GM19468 (cell line): ENCODE results near the gene PRR13.
"Not testable (repeated sequence)": the region's sequence is repeated elsewhere in the genome, so short reads cannot be mapped to it uniquely, and the experiment has no call there.

Experiments
- ATAC-seq: cut with Tn5 transposase; IDR thresholded peaks from one replicate; pipeline ENCODE4 v1.9.1; 2021; ENCODE audit warnings: mild to moderate bottlenecking, moderate library complexity, moderate number of reproducible peaks; ENCODE audit not compliant: unreplicated experiment; ENCODE audit errors: extremely low read depth

PRR13 gene

DNA sequence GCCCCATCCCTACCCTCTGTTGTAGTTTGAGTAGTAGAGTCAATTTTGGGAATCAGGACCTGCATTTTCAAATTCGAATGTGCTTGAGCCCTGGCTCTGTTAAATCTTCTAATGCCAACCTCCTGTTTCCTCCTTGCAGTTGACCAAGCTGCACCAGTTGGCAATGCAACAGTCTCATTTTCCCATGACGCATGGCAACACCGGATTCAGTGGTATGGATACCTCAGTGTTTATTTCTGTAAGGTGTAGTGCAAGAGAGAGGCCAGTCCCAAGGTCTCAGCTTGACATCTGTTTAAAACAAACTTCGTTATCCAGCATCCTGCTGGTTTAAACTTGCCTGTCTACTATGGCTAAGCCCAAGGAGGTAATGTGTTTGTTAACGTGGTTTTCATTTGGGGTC, 25.5 kb downstream of the PRR13 start:
- no peak for ATAC-seq

DNA sequence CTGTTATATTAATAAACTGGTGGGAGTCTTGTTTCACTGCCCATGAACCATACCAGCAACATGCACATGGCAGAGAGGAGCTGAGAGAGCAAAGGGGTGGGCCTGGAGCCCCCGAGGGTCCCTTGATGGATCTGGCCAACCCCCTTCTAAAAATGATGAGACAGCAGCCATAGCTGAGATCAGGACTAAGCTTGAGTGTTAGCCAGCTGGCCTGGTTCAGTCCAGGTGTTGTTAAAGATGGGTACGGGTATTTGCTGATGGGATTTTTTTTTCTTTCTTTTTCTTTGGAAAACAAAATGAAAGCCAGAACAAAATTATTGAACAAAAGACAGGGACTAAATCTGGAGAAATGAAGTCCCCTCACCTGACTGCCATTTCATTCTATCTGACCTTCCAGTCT, 26.3 kb downstream of the PRR13 start:
- ATAC-seq = no peak

DNA sequence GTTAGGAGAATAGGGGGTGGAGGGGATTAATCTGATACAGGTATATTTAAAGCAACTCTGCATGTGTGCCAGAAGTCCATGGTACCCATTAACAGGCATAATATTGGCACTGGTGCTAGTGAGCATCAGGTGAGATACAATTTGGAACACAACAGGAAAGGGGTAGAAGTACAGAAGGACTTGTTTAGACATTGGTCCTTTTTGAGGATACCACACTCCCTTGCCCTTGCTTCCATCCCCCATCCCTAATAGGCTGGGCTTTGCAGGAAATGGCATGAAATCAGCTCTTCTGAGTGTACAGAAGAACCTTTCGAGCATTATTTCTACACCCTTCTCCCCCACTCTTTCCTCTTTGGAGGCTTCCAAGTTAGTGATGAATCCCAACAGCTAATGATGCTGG, 26.7 kb downstream of the PRR13 start:
- ATAC-seq = no peak

DNA sequence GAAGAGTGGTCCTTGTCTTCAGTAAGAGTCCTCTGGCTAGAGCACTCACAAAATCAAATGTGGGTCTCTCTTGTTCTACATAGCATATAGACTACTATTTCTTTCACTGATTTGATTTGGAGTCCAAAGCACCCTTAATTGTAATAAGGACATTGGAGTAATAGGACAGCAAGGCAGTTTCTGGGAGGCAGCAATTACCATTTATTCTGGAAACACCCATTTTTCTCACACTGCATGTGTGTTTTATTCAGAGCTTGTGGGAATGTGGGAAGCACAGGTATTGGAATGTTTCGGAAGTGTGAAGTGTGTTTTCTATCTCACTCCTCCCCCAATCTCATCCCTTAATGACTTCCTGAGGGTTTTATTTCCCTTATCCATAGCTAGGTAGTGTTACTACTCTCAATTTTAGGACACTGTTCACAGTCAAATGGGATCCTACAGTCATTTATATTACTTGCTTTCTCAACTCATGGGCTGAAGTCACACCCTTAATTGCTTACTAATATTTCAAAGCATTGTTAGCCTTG, 30.6 kb downstream of the PRR13 start:
- ATAC-seq = no peak

DNA sequence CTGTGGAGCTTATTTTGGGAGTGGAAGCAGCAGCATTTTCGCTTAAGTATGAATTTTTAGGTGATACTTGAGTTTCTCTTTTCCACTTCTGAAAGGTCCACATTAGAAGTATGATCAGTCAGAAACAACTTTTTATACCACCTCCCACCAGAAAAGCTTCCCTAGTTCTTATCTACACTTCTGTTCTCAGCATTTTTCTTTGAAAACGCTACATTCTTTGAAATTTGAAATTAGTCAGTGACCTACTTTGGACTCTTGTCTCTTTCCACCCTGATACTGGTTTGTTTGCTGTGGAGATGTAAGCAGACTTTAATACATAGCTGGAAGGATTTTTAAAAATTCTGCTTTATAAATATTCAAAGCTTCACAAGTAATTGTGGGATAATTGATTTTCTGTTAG, 32.5 kb downstream of the PRR13 start:
- no peak for ATAC-seq

DNA sequence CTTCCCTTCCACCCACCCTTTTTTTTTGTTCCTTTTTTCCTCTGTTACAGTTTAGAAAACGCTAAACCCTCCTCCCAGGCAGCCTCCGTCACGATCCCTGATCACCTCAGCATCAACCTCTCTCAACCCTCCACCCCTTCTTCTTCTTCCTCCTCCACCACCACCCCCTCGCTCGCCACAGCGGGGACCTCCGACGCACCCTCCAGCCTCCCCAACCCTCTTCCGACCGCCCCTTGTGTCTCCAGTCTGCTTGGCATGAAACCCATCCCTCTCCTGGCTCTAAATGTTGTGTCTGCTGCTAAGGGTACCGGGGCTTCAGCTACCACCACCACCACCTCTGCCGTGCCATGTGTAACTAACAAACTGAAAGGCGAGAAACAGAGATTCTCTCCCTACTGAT, 33.3 kb downstream of the PRR13 start:
- no peak for ATAC-seq

DNA sequence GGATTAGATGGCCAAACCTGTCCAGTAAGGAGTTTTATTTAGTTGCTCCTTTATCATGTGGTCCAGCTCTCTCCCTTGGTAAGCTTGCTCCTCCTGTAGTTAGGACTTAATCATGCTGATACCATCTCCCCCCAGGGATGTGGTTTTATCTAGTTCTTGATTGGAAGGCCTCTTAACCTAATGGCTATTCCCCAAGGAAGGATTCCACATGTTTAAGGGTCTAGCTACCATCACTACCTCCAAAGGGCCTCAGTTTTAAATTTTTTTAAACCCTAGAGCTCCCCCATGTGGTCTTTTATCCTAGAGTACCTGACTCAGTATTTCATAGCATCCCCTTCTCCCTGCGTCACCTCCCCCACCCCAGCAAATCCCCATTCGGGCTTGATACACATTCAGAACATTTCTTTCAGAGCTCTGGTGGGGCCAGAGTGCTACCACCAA, 35.3 kb downstream of the PRR13 start:
- ATAC-seq = no peak

DNA sequence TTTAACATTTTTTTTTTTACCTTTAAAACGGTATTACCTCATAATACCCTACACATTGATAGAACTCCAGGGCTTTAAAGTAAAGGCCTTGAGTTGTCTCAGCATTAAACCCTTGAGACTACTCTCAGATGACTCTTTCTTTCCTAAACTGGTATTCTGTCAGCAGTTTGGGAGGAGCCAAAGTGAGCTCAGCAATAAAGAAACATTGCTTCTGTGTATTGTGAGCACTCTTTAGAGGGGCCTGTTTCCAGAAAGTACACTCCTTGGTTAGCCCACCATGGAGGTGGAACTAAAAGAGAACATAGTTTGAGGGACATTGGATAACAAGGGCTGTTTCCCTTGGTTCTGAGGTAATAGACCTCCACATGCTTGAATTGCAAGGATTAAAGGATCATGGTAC, 37.3 kb downstream of the PRR13 start:
- ATAC-seq = no peak

DNA sequence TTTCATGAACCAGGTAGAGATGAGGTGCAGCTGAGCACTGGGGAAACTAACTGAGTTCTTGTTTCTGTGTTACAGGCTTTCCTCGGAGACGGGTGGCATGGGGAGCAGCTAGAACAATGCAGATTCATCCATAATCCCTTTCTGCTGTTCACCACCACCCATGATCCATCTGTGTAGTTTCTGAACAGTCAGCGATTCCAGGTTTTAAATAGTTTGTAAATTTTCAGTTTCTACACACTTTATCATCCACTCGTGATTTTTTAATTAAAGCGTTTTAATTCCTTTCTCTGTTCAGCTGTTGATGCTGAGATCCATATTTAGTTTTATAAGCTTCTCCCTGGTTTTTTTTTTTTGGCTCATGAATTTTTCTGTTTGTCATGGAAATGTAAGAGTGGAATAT, 37.8 kb downstream of the PRR13 start:
- ATAC-seq = no peak

DNA sequence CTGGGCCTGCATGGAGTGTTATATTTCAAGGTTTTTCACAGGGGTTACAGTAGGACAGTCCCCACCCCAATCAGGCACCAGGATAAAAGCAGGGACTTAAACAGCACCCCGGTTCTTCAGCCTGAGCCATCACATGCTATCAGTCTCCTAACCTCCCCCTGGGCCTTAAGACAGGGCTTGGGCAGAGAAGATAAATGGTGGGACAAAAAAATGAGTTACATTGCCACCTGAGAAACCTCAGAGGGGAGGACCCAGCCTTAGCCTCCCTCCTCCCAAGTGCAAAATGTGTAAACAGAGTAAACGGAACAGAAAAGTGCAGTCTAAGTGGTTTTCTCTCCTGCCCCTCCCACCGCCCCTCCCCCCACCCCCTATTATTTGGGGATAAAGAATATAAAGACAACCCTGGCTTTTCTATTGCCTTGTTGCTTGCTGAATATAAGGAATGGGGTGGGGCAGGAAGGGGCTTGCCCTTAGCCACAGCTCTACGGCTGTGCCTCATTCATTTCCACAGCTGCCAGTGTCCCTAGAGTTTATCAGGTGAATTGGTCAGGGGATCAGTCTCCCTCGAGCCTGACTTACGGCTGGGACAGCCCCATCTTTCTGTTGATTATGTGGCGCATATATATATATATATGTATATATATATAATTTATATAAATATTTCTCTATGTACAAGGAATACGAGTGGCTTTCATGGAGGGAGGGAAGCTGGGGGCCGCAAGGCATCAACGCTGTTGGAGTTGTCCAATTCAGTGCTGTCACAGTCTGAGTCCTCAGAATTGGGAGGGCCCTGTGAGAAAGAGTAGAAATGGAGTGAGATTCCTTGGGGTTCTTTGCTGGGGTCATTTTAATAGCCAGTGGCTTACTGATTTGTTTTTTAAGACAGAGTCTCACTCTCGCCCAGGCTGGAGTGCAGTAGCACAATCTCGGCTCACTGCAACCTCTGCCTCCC, 39.2 kb downstream of the PRR13 start:
- no peak for ATAC-seq

DNA sequence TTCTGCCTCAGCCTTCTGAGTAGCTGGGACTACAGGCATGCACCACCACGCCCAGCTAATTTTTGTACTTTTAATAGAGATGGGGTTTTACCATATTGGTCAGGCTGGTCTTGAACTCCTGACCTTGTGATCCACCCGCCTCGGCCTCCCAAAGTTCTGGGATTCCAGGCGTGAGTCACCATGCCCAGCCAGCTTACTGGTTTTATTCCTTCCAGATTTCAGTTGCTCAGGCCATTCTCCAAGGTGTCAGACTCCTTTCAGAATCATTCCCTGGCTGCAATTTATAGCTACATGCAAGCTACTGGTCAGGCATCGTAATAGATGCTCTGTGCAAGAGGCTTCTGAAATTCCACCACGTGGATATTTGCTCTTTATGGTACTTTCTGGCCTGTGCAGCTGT, 39.9 kb downstream of the PRR13 start:
- ATAC-seq = not testable (repeated sequence)

DNA sequence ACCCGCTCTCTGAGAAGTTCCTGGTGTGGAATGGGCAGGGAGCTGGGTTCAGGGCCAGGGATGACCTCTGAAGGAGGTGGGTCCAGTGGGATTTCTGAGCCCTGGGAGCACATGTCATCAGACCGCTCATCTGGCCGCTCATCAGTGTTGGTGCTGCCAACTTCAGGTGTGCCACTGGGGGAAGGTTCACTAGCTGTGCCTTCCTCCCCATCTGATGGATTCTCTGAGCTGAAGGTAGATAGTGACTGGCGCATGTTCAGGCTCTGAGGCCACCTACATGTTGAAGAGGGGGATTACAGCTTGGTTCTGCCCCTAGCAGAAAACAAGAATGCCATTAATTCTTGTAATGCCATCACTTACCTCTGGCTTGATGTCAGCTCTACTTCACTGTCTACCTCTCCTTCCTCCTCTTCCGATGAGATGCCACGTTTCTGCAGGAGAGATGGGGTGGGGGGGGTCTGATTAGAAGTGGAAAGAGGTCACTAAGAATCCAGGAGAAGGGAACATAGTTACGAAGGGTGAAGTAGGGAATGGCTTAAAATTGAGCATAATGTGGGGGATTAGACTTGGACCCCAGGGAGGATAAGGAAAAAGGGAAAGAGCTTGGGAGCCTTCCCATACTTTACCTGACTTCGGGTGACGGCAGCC, 40.5 kb downstream of the PRR13 start:
- no peak for ATAC-seq

DNA sequence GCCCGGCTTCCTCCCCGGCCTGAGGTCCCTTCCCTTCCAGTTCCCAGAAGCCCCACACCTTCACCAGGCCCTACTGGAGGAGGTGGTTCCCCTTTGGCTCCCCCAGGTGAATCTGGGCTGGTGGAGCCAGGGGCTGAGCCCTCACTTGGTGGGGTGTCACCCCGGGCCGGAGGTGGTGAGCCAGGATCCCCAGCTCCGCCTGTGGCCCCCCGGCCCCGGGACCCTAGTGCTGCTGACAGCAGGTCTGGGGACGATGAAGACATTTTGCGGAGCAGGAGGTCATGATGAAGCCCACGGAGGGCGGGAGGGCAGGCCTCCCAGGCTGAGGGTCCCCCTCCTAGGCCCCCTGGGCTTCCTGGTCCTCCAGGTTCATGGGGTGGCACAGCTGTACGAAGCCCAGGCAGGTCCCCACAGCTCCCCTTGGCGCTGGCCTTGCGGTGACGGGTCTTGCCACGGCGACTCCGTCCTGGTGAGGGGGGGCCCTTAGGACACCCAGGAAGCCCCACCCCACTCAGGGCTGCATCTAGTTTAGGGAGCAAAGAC, 41.2 kb downstream of the PRR13 start:
- no peak for ATAC-seq

DNA sequence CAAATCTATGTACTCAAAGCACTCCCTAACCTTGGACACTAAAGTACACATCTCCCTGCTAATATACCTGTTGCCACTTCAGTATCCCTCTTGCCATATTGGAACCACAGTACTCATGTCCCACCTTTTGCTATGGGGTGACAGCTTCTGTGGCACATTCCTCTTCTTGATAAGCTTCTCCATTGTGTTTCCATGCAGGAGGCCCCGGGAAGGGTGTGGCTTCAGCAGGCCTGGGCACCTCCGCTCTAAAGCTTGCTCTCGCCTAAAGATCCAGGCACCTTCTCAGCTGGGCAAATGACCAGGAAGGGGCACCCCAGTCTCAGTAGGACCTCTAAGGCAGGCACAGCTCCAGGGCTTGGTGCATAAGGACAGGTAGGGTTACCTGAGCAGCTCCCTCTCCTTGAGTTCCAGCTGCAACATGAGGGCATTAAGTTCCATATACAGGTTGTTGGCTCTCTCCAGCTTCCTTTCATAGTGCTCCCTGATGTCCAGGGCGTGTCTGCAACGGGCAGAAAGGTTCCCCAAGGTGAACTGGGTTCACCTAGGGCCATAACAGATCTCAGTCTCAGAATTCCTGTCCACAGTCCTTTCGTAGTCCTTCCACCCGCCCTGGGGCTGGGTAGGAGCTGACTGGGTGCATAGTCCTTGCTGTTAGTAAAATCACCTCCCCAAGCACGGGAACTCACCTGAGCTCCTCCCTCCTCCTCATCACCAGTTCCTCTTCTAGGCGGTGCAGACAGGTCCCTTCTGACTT, 41.9 kb downstream of the PRR13 start:
- ATAC-seq = no peak

DNA sequence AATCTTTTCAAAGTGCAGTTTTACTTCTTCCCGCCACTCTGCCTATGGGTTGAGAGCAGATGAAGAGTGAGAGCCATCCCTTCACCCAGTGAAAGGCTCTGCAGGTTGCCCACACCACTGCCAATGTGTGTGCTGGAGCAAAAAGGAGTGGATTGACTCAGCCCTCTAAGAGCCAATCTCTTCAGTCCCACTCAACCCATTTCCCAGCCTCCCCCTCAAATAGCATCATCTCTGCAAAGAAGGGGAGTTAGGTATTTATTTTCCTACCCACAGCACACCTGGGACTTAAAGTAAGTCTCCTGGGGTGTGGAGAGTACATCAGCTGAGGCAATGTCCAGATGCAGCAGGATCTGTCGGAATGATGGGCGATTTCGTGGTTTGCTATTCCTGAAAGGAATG, 42.4 kb downstream of the PRR13 start:
- ATAC-seq = no peak

DNA sequence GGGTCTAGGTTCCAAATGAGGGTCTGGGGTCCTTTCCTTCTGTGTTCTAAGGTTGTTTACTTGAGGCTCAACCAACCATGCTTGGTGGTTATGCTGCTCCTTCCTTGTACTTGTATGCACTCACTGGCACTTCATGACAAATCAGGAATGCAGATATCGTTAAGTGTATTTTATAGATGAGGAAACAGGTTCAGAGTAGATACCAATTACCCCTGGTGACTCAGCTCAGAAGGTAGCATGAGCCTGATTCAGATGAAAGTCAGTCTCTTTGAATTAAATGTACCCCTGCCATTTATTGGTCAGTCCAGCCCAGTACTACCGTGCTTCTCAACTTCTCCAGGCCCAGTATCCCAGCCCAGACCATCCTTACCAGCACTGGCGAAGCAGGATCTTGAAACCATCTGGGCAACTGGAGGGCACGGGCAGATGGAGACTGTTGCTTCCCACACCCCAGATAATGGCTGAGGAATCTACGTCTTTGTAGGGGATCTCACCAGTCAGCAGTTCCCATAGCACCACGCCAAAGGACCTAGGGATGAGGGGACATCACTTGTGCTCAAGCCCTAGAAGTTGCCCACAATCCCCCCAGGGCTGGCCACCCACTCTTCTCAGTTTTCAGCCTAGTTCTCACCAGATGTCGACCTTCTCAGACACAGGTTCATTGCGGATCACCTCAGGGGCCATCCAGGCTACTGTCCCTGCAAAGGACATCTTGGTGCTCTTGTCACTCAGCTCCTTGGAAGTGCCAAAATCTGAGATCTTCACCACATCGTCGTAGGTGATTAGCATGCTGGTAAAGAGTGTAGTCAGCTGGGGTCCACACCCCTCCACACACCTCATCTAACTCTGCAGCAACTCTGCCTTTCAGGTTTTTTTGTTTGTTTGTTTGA, 43.4 kb downstream of the PRR13 start:
- ATAC-seq = no peak

DNA sequence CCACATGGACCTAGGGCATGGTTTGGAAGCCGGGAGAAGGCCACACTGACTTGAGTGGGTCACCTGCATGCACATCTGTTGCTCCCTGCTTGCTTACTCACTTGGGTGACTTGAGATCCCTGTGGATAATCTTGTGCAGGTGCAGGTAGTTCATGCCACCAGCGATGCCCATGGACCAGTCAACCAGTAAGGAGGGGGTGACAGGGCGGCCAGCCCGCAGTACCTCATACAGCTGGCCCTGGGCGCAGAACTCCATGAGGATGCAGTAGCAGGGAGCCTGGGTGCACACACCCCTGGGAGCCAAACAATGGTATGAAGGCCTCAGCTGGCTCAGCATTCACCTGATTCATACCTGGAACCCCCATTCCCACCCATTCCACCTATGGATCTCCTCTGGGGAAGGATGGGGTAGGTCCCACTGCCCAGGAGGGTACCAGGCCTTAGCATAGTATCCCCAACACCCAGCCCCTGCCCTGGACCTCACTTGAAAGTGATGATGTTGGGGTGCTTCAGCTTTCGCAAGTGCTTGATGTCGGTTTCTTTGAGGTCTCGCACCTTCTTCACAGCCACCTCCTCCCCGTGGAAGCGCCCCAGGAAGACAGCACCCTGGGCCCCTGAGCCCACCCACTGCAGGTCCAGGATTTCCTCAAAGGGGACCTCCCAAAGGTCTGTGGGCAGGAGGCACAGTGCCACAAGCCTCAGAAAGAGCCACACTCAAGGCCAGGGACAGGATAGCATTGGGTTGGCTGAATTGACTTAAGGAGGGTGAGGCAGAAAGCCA, 44.6 kb downstream of the PRR13 start:
- ATAC-seq = no peak

DNA sequence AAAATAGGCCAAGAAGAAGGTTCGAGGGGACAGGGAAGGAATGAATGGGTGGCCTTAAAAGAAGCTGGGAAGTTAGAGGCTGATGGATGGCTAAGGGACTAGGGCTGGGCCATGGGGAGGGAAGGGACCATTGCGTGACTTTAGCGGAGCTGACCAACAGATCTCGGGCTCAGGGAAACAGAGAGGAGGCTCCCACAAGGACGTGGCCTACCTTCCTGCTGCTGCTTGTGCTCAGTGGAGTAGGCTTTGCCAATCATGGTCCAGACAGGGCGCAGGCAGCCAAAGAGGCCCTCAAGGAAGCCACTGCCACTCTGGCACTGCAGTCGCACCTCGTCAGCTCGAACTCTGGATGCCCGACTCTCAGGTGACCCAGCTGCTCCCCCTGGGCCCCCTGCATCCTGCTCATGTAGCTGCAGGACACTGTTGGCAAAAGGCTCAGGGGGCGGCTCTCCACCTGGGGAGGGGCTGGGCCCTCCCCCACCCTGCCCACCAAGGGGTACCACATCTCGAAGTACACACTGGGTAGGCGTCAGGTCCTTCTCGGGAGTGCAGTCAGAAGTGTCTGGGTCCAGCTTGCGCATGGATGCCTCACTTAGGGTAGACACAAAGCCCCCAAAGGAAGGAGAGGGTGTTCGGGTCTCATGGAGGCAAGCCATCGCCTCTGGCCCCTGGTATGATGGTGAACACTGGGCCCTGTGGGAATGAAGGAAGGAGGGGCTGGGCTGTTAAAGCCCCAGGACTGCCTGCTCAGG, 45.4 kb downstream of the PRR13 start:
- no peak for ATAC-seq
